Stimulated activated CD4-positive, alpha-beta T cell treated with anti-CD3 and anti-CD28 coated beads, Interleukin-4, amount 100 ng/mL, for 24 hours (primary cell): ENCODE measurements around the gene WFIKKN2.

Experiments
- DNase-seq: peaks from one replicate; pipeline ENCODE4 v3.0.0-alpha.2; 2020

The WFIKKN2 gene

DNA sequence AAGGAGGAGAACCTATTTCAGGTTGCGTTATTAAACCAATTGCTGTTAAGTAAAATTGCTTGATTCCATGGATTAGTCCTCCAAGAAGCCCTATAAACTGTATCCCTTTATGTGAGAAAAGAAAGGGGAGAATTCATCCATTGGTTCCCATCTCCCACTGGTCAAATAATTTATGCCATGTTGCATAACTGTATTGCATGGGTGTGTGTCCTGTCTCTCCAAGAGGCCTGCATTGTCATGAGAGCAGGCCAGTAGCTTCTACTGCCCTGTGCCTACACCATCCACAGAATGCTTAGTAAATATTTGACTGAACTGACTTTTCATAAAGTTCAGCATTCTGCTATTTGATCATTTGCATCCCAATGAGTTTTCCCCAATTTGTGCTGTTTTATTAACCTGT lies 42.5 kb downstream of the WFIKKN2 start:
- no peak for DNase-seq

DNA sequence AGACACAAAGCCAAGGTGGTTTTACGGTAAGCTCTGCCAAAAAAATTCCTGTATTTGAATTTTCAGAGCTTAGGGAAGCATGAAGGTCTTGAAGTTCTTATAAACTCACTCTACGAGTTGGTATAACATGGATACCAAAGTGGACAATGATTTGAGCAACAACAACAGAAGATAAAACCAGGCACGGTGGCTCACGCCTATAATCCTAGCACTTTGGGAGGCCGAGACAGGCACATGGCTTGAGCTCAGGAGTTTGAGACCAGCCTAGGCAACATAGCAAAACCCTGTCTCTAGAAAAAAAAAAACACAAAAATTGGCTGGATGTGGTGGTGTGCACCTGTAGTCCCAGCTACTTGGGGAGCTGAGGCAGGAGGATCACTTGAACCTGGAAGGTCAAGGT lies 43.7 kb downstream of the WFIKKN2 start:
- no peak for DNase-seq

DNA sequence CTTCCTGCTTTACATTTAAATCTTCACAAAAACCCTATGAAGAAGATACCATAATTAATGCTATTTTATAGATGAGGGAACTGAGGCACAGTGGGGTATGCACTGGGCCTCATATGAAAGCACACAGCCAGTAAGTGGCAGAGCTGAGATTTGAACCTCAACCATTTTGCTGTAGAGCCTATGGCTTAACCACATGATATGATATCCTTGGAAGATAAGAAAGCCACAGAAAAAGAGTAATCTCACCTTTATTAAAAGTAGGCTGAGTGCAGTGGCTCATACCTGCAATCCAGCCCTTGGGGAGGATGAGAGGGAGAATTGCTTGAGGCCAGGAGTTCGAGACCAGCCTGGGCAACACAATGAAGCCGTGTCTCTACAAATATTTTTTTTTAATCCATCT lies 45.8 kb downstream of the WFIKKN2 start:
- DNase-seq = no peak

DNA sequence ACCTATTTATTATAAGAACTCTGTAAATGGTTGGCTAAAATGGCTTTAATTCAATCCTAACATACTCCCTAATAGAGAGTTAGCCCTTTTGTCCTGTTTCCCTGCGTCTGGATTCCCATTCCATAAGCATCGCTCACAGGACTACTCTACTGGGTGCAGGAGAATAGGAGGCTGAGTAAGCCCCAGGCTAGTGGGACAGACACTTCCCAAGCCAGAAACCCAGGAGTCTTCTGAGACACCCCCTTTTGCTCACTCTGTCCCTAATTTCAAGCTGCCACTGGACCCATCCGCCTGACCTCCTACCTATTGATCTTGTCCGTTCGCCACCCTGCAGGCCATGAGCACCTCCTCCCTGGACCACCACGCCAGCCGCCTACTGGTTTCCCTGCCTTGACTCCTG lies 47.5 kb downstream of the WFIKKN2 start:
- DNase-seq = no peak

DNA sequence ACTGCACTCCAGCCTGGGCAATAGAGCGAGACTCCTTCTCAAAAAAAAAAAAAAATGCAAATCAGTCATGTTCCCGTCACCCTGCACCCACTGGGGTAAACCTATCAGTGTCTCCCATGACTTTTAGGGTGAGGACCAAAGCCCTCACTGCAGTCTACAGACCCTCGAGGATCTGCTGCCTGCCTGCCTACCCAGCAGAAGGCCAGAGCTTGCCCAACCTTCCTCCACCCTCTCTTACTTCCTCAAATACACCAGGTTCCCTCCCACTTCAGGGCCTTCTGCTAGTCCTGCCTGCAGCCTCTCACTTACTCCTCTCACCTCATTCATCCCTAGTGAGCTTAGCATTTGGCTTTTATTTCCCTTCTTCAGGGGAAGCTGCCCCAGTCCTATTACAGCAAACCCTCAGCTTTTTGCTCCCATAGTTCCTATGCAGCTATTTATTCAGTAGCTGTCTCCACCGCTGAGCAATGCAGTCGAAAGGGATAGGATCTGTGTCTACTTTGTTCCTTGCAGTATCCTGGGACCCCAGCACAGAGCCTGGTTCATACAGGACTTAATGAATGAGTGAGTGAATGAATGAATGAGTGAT lies 48.6 kb downstream of the WFIKKN2 start:
- DNase-seq = no peak

DNA sequence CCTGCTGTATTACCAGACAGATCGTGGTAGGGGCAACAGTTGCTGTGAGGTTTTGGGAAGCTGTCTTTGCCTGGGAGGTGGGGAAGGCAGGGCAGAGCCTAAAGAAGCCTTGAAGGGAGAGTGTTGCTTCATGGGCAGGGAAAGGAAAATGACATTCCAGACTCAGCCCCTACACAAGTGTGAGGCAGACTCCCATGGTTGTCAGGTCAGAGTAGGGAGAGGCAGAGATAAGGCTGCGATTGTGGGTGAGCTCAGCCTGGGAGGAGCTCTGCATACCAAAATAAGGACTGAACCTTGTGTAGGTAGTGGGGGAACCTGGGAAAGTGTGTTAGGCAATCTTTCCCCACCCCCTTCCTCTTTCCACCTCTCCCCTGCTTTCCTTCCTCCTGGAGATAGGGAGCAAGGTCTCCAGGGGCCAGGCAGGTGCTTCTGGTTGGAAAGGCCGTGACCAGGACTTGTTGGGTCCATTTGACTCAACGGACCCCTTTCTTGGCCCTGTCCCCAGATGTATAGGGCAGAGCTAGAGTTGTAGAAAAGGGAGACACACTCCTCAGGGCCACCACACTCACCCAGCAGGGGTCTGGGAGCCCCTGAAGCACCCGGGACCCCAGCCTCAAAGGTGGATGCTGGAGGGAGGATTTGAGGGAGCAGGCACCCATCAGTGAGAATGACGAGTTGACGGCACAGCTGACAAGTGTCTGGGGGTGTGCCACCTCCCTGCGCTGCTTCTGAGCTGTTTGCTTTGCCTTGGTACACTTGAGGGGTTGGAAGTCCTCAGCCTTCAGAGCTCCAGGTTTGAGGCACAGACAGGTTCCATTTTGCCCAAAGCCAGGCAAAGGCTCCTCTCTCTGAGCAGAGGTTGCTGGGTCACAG lies 49.3 kb downstream of the WFIKKN2 start:
- DNase-seq = no peak

DNA sequence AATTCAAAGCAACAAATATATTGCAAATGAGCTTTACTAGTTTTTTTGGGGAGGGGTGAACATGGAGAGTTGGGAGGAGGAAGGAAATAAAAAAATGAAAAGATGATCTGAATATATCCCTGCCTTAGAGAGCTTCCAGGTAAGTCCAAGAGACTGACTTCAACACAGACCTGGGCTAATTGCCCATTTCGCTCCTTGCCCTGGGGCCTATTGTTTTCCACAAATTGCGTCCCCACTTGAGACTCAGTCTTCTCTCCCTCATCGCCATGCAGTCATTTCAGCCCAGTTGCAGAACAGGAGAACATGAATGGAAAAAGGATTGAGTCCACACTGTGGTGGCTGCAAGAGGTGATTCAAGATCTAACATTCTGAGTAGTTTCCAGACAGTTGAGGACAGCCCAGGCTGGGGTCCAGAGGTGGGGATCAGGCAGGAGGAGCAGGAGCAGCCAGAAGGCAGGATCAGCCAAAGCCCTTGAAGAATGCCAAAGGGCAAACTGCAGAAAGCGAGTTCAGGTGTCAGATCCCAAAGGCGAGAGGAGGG lies 52.4 kb downstream of the WFIKKN2 start:
- DNase-seq = no peak

DNA sequence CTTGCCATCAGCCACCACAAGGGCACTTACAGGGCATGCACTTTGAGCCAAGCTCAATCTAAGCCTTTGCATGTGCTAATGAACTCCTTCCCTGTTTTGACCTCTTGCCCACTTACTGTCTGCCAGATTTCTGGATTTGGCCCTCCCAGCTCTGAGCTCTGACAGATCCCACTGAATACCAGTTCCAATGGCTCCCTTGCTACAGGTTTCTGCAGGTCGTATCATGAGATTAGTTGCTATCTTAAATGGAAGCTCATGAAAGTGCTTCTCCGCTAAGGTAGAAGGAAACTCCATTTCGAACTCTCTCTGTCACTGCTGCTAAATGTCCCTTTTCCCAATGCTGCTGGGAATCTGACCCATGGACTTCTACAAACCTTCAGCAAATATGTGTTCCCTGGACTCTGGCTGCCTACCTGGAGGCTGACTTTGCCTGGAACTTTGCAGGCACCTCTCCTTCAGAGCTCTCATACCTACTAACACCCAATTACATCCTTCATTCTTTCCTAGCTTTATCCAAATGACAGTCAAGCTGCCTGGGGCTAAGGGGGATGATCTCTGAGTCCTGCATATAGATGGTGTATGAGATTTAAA lies 54.2 kb downstream of the WFIKKN2 start:
- no peak for DNase-seq

DNA sequence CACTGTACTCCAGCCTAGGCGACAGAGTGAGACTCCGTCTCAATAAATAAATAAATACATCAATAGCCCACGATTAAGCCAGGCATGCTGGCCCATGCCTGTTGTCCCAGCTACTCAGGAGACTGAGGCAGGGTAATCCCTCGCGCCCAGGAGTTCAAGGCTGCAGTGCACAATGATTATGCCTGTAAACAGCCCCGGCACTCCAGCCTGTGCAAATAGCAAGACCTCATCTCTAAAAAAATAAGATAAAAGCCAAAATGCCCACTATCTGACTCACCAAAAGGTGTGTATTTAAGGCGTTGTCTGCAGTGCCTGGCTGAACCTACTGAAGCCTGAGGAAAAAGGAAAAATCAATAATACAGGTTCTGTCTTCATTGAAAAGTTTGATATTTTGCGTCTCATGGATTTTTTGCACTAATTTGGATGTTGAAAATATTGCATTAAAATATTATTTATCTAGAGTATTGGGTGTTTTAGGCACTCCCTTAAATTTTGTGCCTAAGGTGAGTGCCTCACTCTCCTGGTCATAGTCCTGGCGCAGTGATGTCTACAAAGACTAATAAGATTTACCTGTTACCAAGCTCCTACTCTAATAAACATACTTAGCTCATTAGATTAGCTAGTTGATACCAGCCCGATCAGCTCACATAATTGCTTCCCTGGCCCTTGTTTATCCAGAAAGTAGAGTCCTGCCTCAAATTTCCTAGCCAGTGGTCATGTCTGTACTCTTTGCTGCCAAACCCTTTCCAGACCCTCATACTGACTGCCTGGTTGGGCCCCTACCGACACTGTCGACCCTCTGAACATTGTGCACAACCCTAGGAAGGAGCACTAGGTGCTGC lies 55.5 kb downstream of the WFIKKN2 start:
- DNase-seq = no peak

DNA sequence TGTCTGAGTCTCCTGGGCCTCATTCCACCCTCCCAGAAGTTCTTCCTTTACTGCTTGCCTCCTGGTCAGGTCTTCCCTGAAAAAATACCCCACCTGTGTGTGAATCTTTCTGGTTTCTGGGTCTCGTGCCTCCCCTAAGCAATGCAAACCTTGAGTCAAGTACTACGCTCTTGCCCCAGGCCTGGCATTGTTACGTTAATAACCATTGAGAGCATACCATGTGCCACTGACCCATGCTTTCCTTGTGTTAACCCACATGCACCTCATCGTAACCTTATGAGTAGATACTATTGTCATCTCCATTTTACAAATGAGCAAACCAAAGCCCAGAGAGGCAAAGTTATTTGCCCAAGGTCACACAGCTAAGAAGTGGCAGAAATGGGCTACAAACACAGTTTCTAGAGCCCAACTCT lies 56.2 kb downstream of the WFIKKN2 start:
- no peak for DNase-seq
